Right lobe of liver (tissue), 4 donors: Measurements from ENCODE around the gene SHROOM1.

Source experiments
- CTCF ChIP-seq, 4 donors: fragments of 200-600 bp in 3 of 4; fragments of 450-650 bp in 1 of 4; IDR thresholded peaks; one replicate each; pipeline versions ENCODE4 v1.5.1 to v1.8.0; 2016 to 2022; ENCODE audit warnings: antibody characterized with exemption in 4 of 4, mild to moderate bottlenecking in 2 of 4
- POLR2A ChIP-seq: fragments of 450-650 bp; IDR thresholded peaks from one replicate; pipeline ENCODE4 v1.6.1; 2017; ENCODE audit warnings: antibody characterized with exemption, mild to moderate bottlenecking
- donor health status: DM: no; HTN: no; CAD: no.
- donor health status: DM: no; HTN: no; CAD: no.
- donor health status: DM: no; HTN: yes; CAD: no.

GRCh38 chr5:132799392-132799791, 31.1 kb downstream of the SHROOM1 start:
- TF ChIP-seq CTCF (IDR thresholded peaks at IDR 0.05) (no peak), POLR2A (no peak)
